Stromal cell of bone marrow (primary cell): Measurements from ENCODE around the gene PI3.
"Not testable (repeated sequence)": the region's sequence is repeated elsewhere in the genome, so short reads cannot be mapped to it uniquely, and the experiment has no call there.

Source experiments
- DNase-seq: peaks from one replicate; pipeline ENCODE4 v3.0.0-alpha.2; 2012; ENCODE audit warnings: low read depth

PI3 gene, protein sequence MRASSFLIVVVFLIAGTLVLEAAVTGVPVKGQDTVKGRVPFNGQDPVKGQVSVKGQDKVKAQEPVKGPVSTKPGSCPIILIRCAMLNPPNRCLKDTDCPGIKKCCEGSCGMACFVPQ

DNA sequence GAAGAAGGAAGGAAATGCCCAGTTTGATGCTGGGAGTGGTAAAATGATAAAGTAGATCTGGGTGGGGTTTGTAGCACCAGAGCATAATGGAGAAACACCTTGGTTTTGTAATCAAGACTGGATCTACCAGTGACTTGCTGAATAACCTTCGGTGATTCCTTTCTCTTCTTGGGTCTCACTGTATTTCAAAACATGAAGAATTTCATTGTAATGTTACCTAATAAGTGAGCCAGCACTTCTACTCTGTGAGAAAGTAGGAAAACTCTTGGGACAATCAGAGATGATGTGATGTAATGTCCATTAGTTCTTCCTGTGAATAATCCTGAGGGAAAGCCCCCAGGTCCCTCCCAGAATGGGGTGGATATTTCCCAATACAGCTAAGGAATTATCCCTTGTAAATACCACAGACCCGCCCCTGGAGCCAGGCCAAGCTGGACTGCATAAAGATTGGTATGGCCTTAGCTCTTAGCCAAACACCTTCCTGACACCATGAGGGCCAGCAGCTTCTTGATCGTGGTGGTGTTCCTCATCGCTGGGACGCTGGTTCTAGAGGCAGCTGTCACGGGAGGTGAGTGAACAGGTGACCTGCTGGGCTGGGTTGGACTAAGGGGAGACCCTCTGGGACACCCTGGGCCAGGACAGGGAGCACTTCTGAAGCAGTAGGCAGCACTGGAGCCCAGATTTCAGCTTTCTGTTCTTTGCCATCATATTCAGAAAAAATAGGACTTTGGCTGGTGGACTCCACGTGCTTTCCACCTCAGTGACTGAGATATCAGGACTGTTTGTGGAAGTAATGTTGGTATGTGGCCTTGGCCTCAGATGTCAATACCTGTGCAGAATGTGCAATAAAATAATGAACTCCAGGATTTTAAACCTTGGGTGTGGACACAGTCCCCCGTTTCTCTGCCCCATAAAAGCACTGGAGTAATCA, at the start of gene PI3:
TSS of gene PI3 (plus strand) at position 469 of the 931 bp plus-strand sequence. CDS start at position 490, 21 bp downstream.
- no peak for DNase-seq

DNA sequence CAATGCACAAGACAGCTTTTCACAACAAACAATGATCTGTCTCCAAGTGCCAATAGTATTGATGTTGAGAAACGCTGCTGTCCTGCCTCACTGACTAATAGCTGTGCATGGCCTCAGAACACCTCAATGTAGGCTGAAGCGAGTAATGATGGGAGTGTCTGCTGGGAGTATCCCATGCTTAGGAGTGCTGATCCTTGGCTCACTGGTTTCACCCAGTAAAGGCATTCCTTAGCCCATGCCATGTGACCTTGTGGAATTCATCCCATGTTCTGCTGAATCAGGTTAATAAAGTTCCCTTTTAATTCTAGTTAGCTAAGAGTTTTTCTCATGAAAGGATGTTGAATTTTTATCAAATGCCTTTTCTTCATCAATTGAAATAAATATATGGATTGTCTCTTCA, 46.6 kb upstream of the PI3 start:
- DNase-seq = no peak

DNA sequence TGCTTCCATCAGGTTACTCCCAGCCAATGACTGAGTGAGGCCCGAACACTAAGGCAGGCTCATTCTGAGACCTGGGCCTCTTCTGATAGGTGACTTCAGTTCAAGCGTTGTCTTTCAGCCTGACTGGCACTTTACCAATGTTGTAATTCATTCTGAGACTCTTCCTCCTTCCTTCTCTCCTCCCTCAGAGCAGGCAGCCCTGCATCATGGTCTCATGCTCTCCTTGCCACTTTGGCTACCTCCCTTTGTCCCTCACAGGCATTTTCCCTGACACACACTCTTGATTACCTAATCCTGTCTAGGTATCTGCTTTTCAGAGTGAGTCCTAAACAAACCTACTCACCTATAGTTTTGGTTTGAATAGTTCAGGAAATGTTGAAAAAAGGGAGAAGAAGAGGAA, 37.8 kb upstream of the PI3 start:
- no peak for DNase-seq

DNA sequence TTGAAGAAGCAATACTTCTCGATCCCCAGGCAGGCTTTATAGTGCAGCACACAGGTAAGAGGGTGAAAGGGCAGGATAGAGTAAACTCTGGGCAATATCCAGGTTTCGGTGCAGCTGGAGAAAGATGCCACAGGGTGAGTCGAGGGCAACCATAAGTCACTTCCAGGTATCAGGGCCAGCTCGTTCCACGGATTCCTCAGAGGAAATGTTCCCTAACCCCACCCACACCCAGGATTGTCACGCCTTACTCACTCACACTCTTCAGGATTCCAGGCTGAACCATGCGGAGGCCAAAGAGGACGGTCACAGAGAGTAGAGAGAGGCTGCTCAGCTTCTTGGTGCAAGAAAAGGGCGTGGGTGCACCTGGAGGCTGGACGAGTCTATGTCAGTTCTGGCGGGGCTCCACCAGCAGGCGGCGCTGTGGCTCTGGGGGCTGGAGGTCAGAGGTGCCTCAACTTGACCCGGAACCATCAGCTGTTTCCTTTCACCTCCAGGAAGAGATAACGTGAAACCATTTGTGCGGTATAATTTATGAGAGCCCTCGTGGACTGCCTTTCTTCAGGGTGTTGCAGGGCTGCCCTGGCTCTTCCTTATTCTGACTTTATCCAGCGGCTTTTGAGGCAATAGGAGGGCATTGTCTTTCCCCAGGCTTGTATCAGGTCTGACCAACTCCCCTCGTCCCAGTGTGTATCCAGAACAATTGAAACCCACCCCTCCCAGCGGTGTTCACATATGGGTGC, 36.0 kb upstream of the PI3 start:
- no peak for DNase-seq

- DNase-seq = not testable (repeated sequence)
Measured at GRCh38 chr20:45139733-45140375, 34.8 kb upstream of the PI3 start.

DNA sequence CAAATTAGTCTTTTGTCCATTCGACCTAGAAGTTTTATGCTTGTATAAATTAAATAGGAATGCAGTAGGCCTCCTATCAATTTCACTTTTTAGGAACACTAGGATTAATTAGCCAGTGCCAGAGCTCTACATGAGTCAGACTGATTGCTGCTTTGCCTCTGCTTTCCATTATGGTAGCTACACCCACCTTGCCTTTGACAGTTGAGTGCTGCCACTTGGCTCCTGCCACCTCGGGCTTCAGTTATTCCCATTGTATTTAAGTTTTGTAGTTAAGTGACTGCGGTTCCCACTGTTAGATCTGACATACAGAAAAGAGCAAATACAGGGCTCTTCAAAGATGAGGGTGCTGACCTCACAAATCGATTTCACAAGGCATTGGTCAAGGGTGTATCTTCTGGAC, 33.9 kb upstream of the PI3 start:
- no peak for DNase-seq

GRCh38 chr20:45149062-45149461, 25.6 kb upstream of the PI3 start:
- no peak for DNase-seq

DNA sequence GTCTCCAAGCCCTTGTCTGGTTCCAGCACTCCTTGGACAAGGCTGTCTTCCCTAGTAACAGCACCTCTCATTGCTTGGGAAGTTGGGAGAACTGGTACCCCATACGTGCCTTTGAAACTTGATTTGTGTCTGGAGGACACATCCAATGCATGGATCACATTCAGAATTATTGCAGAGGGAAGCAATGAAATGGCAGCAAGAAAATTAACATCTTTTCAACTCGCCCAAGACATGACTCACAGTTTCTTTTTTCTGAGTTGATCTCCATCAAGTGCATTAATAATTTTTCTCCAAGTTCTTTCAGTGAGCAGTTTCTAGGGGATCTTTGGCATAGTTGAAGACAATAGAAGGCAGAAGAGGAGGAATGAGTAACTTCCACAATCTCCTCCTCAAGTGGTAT, 22.3 kb upstream of the PI3 start:
- DNase-seq = no peak

- no peak for DNase-seq
Measured at GRCh38 chr20:45153147-45153546, 21.6 kb upstream of the PI3 start.

GRCh38 chr20:45153752-45154151, 20.9 kb upstream of the PI3 start:
- DNase-seq = no peak

DNA sequence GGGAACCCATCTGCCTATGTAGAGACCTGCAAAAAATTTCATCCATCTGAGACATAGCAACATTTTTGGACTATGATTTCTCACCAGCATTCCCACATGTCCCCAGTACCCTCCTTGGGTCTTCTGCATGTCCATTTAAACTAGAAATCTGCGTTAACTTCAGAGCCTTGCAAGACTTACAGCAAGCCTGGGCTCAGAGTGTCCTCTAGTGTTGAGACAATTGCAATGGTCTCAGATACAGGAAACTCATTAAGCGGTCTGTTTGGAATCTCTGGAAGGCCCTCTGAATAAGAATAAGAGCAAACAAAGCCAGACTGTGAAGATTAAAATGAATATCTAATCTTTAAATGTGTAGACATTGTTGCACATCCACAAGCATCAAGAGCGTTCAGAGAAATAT, 20.5 kb upstream of the PI3 start:
- no peak for DNase-seq

- not testable (repeated sequence) for DNase-seq
Measured at GRCh38 chr20:45154794-45155193, 19.9 kb upstream of the PI3 start.

DNA sequence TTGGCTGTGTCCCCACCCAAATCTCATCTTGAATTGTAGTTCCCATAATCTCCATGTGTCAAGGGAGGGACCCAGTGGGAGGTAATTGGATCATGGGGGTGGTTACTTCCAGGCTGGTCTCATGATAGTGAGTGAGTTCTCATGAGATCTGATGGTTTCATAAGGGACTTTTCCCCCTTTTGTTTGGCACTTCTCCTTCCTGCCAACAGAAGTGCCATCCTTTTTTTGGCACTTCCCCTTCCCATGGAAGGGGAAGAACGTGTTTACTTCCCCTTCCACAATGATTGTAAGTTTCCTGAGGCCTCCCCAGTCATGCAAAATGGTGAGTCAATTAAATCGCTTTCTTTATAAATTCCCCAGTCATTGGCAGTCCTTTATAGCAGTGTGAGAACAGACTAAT, 18.0 kb upstream of the PI3 start:
- DNase-seq = no peak

DNA sequence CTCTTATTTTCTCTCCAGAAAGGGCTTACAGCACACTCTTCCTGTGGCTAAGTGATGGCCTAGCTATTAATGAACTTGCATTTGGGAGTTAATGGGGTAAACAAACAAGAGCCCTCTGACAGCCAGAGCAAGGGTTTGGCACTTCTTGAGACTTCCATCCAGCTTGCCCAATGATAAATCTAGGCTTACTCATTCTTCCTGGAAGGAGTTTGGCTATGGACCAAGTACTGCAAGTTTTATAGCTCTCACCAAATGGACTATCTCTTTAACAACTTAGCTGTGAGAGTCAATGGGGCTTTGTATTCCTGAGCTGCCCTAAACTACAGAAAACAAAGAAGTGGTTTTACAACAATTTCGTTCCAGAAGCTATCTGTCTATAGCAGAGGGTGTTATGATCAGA, 16.7 kb upstream of the PI3 start:
- DNase-seq = peak; percentile 83

DNA sequence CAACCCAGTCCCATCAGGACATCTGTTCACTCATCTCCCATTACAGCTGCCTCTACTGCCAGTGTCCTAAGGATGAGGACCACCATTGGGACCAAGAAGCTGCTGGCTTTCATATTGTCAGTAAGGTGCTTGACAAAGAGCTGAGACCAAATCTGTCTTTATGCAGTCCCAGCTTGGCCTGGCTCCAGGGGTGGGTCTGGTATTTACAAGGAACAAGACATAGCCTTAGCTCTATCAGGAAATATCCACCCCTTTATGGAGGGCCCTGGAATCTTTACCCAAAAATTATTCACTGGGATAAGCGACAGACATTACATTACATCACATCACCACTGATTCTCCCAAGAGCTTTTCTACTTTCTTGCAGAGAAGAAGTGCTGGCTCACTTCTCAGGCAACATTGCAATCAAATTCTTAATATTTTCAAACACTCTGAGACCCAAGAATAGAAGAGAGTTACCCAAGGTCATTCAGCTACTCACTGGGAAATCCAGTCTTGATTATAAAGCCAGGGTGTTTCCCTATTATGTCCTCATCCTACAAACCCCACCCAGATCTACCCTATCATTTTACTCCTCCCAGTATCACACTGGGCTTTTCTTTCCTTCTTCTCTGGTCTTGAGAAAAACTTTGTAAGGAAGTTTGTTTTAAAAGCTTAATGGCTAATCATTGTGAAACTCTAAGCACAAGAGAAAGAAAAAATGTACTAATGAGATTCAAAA, 11.5 kb upstream of the PI3 start:
- DNase-seq = no peak

- DNase-seq = no peak
Measured at GRCh38 chr20:45164906-45165305, 9.8 kb upstream of the PI3 start.

DNA sequence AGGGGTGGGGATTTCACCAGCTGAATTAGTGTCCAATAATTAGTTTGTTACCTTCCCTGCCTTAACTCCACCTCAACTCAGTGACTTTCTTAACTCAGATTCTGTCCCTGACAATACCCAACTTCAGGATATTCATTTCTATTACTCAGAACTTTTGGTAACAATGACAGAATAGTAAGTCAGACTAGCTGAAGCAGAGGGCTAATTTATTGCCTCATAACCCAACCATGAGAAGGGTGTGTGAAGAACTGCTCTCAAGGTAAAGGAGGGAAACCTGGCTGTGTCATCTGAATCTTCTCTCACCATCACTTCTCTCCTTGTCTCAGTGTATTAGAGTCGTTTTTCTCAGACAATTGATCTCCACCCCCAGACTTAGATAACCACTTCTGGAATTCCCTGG, 1.2 kb upstream of the PI3 start:
- DNase-seq = no peak

DNA sequence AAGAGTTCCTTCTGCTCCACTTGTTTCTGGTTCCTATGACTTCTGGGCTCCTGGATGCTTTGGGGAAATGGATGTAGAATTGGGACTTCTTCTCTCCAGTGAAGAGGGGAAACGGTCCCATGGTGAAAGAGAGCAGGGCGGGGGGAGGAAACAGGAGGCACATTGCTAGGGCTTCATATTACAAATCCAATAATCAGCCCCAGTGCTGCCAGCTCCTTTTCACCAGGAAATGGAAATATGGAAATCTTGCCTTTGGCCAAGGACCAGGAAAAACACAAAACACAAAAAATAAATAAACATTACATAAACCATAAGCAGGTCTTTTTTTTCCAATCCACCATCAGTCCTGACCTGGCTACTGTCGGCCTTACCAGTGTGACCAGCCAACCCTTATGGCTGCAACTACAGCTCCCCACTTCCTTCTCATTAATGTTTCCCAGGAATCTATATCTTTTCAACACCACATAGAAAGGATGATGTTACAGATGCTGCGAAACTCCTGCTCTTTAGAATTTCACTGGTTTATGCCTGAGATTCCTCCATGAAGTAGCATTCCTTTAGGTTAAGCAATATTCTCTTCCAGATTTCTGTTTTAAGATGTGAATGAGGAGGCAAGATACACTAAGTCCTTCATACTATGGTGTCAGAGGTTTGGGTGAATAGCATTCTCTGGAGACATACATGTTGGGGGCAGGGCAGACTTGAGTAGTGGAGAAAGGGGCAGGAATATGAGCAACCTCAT, 2.0 kb downstream of the PI3 start:
- DNase-seq = no peak

DNA sequence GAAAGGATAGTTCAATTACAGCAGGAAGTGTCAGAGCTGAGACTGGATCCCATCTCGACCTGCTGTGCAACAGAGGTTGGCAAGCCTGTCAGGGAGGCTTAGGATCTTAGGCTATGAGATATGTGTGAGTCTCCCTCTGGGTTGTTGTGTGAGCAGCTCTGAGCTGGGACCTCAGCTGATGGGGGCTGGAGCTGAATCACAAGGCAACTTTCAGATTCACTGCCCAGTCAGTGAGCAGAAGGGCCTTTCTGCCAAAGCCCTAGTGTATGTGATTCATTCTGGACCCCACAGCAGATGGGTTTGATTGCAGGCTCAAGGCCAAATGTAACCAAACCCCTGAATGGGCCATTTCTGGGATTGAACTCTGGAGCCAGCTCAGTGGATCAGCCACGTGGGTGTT, 4.5 kb downstream of the PI3 start:
- peak; percentile 55 for DNase-seq

GRCh38 chr20:45181639-45182038, 6.9 kb downstream of the PI3 start:
- no peak for DNase-seq

- DNase-seq = no peak
Measured at GRCh38 chr20:45183084-45183483, 8.4 kb downstream of the PI3 start.
